DMS153 (cell line): ENCODE measurements around the gene MAPK8.
"Not testable (repeated sequence)": the region's sequence is repeated elsewhere in the genome, so short reads cannot be mapped to it uniquely, and the experiment has no call there.

Source experiments
- DNase-seq: peaks from one replicate; lab custom pipeline; 2025; lab: John Stamatoyannopoulos, UW

Gene MAPK8

GRCh38 chr10:48306265-48306869 is at the start of gene MAPK8:
TSS of gene MAPK8 (plus strand) at chr10:48306677. CDS start at chr10:48401661, 94,984 bp downstream.
- DNase-seq = peak; percentile 93

- DNase-seq = no peak
Measured at GRCh38 chr10:48257407-48257961, 49.0 kb upstream of the MAPK8 start.

- no peak for DNase-seq
Measured at GRCh38 chr10:48258105-48258504, 48.4 kb upstream of the MAPK8 start.

- DNase-seq = no peak
Measured at GRCh38 chr10:48266528-48266927, 39.9 kb upstream of the MAPK8 start.

- no peak for DNase-seq
Measured at GRCh38 chr10:48271047-48271730, 35.3 kb upstream of the MAPK8 start.

GRCh38 chr10:48272682-48273081 is 33.8 kb upstream of the MAPK8 start:
- DNase-seq = no peak

- no peak for DNase-seq
Measured at GRCh38 chr10:48273741-48274140, 32.7 kb upstream of the MAPK8 start.

- DNase-seq = peak; percentile 62
Measured at GRCh38 chr10:48274636-48275035, 31.8 kb upstream of the MAPK8 start, which contains the start of gene FRMPD2. TSS of gene FRMPD2 (minus strand) at chr10:48274696. CDS start at chr10:48274567, 129 bp downstream.

- DNase-seq = no peak
Measured at GRCh38 chr10:48277093-48277492, 29.4 kb upstream of the MAPK8 start.

GRCh38 chr10:48279081-48279751 is 27.3 kb upstream of the MAPK8 start:
- no peak for DNase-seq

- not testable (repeated sequence) for DNase-seq
Measured at GRCh38 chr10:48281697-48282096, 24.8 kb upstream of the MAPK8 start.

- no peak for DNase-seq
Measured at GRCh38 chr10:48282829-48283228, 23.6 kb upstream of the MAPK8 start.

GRCh38 chr10:48284002-48284546 is 22.4 kb upstream of the MAPK8 start:
- no peak for DNase-seq

GRCh38 chr10:48284811-48285210 is 21.7 kb upstream of the MAPK8 start:
- DNase-seq = no peak

GRCh38 chr10:48285710-48286109 is 20.8 kb upstream of the MAPK8 start:
- DNase-seq = no peak

- no peak for DNase-seq
Measured at GRCh38 chr10:48286356-48286755, 20.1 kb upstream of the MAPK8 start.

- DNase-seq = peak; percentile 15
Measured at GRCh38 chr10:48287417-48288391, 18.8 kb upstream of the MAPK8 start.

- no peak for DNase-seq
Measured at GRCh38 chr10:48288661-48289060, 17.8 kb upstream of the MAPK8 start.

GRCh38 chr10:48289501-48290238 is 16.8 kb upstream of the MAPK8 start:
- DNase-seq = peak; percentile 21

GRCh38 chr10:48290286-48290685 is 16.2 kb upstream of the MAPK8 start:
- no peak for DNase-seq

GRCh38 chr10:48291190-48291589 is 15.3 kb upstream of the MAPK8 start:
- no peak for DNase-seq
